GM21515 (cell line): Measurements from ENCODE around the gene ZNF425.
"Not testable (repeated sequence)": the region's sequence is repeated elsewhere in the genome, so short reads cannot be mapped to it uniquely, and the experiment has no call there.

Experiments used
- ATAC-seq: cut with Tn5 transposase; IDR thresholded peaks from one replicate; pipeline ENCODE4 v1.9.1; 2021; ENCODE audit not compliant: unreplicated experiment

The ZNF425 gene, protein sequence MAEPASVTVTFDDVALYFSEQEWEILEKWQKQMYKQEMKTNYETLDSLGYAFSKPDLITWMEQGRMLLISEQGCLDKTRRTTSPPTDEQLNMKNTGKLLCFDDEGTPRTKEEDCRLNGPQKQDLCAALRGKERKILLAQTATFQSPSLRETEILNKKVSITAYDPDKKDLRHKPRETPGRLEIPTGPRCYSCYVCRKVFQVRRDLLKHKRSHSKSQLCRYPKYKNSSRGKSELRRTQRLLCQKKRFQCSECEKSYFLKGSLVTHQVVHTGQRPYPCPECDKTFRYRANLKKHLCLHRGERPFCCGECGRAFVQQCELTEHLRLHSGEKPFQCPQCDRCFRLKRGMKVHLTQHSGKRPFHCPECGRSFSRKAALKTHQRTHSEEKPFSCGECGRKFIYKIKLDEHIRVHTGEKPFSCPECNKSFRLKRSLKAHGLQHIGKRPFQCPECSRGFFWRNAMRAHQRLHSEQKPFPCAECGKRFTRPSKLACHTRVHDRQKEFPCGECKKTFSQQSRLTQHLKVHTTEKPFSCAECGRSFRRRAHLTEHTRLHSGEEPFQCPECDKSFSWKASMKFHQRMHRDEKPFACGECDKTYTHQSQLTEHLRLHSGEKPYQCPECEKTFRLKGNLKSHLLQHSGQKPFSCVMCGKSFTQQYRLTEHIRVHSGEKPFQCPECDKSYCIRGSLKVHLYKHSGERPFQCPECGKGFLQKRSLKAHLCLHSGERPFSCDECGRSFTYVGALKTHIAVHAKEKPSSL

DNA sequence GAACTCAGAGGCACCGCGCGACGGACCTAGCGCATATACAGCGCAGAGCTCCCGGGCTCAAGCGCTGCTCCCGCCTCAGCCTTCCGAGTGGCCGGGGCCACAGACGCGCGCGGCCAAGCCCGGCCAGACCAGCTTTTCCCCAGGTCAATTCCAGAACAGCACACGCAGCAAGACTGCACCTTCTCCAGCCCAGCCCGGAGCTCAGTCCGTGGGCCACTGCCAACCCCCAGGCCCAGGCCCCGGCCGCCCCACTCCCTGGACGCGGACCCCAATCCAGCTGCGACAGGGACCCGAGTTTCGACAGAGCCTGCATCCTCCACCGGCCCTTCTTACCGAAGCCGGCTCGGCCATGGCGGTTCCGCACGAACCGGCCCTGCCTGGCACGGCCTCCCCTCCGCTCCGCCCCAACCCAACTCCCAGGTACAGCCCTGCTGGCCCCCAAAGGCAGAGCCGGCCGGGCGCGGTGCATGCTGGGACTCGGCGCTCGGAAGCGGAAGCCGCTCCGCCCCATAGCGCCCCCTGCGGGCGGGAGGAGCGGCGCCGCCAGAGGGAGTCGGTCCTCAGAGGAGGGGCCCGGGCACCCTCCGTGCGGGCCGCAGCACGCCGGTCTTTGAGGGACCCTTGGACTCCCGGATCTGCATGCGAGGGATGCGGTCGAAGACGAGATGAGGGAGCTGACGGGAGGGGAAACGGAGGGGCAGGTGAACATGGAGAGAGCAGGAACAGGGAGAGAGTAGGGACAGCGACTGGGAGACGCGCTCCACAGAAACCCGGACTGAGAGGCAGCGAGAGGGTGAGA, at the start of gene ZNF425:
TSS of gene ZNF425 (minus strand) at position 462 of the 799 bp plus-strand sequence. CDS start at position 351, 111 bp downstream.
- peak; percentile 82 for ATAC-seq

DNA sequence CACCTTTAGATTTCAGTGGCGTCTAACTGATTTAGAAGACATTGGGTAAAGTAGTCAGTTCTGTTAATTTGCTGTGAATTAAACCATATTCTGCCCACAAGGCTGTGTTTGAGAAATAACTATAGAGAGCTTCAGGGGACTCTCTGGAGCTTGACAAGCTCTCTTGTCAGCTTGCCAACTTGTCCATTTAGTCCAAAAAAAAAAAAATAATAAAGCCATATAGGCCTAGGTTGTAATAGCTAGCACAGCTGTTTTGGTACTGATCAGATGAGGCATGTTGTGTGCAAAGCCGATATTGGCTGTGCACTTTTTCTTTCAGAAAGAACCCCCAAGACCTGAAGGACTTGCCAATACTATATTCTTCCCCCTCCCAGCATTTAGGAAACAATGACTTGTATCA, 49.0 kb upstream of the ZNF425 start:
- ATAC-seq: no peak

DNA sequence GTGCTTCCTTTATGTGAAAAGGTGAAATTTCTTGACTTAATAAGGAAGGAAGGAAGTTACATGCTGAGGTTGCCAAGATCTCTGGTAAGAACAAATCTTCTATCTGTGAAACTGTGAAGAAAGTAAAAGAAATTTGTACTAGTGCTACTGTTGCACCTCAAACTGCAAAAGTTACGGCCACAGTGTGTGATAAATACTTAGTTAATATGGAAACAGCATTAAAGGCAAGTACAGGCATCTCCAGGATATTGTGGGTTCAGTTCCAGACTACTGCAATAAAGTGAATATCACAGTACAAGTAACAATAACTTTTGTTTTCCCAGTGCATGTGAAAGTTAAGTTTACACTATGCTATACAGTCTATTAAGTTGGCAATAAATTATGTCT, 46.4 kb upstream of the ZNF425 start:
- no peak for ATAC-seq

DNA sequence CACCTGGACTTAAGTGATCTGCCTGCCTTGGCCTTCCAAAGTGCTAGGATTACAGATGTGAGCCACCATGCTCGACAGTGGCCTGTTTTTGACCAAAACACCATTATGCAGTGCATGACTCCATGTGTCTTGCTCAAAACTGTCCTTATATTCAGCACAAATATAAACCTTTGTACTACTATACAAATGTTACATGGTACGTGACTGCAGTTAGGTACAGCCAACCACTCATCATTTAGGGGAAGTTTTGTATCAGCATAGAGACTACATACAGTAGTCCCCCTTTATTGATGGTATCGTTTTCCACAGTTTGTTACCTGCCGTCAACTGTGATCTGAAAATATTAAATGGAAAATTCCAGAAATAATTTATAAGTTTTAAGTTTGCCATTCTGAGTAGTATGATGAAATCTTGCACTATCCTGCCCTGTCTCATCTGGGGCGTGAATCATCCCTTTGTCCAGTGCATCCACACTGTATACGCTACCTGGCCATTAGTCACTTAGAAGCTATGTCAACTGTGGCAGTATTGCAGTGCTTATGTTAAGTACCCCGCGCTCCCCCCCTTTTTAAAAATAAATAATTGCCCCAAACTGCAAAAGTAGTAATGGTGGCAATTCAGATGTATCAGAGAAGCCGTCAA, 45.9 kb upstream of the ZNF425 start:
- no peak for ATAC-seq

DNA sequence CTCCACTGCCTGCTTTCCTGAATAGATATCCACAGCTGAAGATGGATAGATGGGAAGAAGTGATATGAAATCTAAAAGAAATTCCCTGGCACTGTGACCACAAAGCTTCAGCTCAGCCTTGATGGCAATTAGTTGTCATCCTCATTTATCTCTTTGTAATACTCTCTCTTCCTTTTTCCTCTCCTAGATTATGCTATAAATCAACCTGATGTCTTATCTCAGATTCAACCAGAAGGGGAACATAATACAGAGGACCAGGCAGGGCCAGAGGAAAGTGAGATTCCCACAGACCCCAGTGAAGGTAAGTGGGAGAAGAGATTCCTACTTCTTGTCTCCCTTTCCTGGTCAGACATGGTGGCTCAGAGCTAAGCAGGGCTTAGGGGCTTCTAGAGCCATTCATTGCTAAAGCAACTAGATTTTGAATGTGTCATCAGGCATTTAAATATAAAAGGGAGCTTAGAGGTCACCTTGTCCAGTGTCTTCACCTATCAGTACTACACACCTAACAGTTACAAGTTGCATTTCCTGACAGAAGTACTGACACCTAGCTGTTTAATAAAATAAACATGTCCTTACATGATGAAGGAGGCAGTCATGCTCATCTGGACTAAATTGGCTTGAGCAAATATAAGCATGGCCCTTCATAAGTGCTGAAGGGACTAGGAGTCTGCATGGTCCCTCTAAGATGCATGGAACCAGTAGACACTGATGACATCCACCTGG, 40.7 kb upstream of the ZNF425 start:
- no peak for ATAC-seq

DNA sequence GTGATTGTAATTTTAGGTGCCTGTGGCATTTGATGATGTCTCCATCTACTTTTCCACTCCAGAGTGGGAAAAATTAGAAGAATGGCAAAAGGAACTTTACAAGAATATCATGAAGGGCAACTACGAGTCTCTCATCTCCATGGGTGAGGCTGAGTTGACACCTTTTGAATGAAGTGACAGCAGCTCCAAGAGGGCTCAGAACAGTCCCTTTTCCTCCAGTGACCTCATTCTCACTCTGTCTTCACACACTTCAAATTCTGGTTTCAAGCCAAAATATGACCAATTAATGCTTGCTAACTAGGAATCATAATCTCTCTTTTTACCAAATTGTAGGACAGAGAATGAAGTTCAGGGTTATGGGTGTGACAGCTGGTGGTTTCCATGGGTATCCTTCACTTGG, 40.0 kb upstream of the ZNF425 start:
- no peak for ATAC-seq

DNA sequence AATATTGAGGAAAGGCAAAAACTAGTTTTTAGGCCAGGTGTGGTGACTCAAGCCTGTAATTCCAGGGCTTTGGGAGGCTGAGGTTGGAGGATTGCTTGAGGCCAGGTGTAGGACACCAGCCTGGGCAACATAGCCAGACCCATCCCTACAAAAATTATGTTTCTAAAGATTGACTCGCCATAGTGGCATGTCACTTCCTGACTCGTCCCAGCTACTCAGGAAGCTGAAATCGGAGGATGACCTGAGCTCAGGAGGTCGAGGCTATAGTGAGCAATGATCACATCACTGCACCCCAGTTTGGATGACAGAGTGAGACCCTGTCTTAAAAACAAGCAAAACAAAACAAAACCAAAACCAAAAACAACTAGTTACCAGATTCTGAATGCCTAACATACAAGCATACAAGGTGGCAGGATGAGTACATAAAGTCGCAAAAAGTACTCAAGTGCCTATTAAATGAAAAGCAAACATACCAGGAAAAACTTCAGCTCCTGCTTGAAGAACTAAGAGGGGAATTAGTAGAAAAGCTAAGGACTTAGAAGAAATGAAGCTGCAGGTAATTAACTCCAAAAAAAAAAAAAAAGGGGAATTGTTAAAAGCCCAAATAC, 35.2 kb upstream of the ZNF425 start:
- no peak for ATAC-seq

DNA sequence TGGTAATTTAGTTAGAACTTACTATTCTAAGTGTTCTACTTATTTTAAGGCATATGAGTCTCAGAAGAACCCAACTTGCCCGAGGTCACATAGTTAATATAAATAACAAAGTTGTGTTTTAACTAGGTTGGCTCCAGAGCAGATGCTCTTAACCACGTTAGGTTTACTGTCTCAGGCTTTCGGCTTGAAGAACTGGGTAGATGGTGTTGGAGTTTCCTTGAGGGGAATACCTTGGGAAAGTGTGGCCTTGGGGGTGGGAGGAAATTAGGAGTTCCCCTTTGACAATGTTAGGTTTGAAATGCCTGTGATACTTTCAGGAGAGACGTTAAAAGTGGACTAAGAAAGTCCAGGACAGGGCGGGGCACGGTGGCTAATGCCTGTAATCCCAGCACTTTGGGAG, 30.8 kb upstream of the ZNF425 start:
- no peak for ATAC-seq

DNA sequence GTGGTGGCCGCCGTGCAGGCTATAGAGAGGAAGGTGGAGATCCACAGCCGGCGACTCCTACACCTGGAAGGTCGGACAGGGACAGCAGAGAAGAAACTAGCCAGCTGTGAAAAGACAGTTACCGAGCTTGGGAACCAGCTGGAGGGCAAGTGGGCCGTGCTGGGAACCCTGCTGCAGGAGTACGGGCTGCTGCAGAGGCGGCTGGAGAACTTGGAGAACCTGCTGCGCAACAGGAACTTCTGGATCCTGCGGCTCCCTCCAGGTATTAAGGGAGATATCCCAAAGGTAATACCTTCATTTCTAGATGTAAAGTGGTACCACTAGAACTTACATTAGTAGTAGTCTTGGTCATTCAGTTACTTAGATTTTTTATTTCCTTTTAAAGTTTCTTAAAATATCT, 27.9 kb upstream of the ZNF425 start:
- no peak for ATAC-seq

DNA sequence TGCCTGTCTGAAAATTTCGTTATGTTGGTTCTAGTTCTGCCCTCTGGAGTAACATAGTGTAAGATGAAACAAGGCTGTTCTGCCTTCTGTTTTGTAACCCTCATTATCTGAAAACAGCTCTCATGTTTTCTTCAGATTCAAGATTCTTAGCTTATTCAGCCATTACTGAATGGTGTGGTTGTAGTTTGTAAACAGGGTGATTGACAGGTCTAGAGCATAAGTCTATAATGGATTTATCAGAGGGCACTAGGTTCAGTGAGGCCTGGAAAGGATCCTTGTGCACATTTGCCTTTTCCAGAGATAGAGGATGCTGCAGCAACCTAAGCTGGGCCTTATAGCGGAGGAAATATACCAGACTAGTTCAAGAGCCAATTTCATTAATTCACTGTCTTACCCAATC, 27.2 kb upstream of the ZNF425 start:
- ATAC-seq: no peak

DNA sequence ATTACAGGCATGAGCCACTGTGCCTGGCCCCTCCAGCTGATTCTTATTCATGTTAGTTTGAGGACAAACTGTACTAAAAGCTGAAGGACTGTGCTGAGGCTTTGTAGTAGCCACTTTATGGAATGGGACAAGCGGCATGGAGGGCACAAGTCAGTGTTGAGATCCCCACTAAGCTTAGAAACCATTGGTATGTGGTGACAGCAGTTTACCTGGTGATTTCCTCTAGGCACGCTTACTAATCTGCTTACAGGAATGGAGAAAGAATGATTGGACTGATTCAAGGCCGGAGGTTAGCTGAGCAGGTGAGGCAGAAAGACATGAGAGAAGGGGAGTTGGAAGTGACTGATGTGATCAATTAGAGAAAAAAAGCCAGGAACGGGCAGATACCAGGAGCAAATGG, 24.9 kb upstream of the ZNF425 start:
- ATAC-seq: no peak

DNA sequence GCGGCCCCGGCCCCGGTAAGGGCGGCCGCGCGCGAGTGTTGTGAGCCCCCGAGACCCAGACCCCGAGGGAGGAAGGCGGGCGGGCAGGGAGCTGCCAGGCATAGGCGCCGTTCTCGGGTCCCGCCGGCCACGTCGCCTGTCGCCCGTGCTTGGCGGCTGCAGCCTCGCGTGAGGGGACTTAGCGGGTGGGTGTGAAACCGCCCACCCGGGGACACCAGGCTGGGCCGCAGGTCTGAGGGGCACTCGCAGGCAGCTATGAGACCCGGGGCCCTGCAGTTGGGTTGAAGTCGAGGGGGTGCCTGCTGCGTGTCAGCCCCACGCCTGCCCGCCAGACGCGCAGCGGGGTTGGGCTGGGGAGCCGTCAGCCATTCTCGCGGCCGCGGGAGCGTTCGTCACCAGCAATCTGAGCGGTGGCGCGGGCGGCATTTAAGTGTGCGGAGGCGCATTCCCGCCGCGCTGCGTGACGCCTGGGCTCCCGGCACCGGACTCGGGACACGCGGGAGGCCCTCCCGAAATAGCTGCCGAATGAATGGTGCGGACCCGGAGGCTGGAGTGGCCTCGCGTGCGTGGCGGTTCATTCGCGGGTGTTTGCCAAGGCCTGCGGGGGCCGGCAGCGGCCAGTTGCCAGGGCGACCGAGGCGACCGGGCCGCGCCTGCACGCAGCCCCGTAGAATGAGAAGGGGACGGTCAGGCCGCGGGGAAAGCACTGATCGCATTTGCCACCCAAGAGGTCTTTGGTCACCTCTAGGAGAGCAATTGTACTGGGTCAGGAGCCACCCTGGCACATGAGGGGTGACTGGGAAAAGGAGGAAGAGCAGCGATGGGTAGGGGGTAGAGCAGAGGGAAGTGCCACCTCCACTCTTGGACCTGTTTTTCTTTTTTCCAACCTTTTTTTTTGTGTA, 21.9 kb upstream of the ZNF425 start:
- peak; percentile 32 for ATAC-seq

DNA sequence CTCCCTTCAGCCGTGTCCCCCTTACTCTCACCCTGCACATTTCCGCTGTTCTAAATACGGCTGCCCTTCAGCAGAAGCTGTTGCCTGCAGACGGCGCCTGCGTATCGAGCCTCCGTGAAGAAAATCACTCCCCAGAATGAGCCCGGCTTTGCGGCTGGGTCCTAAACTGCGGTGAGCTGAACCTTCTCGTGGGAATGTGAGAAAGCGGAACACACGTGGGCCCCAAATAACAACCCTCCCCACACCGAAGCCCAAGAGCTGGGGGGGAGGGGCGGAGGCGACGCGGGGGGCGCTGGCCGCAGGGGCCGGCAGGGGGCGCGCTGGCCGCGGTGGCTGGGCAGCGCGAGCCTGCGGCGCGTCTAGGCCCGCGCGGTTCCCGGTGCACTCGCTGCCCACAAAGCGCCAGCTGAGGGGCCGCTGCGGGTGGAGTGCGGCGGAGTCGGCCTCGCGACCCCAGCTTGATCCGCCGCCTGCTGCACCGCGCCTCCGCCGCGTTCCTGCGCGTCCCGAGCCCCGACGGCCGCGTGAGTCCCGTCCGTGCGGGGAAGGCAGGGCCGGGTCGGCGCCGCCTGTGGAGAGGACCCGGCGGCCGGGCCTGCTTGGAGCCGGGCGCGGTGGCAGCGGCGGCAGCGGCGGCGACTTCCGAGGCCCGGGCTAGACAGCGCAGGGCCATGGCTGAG, 21.1 kb upstream of the ZNF425 start, which contains the start of gene ZNF398:
TSS of gene ZNF398 (plus strand) at position 382 of the 680 bp plus-strand sequence. CDS start at position 672, 290 bp downstream.
- peak; percentile 74 for ATAC-seq

DNA sequence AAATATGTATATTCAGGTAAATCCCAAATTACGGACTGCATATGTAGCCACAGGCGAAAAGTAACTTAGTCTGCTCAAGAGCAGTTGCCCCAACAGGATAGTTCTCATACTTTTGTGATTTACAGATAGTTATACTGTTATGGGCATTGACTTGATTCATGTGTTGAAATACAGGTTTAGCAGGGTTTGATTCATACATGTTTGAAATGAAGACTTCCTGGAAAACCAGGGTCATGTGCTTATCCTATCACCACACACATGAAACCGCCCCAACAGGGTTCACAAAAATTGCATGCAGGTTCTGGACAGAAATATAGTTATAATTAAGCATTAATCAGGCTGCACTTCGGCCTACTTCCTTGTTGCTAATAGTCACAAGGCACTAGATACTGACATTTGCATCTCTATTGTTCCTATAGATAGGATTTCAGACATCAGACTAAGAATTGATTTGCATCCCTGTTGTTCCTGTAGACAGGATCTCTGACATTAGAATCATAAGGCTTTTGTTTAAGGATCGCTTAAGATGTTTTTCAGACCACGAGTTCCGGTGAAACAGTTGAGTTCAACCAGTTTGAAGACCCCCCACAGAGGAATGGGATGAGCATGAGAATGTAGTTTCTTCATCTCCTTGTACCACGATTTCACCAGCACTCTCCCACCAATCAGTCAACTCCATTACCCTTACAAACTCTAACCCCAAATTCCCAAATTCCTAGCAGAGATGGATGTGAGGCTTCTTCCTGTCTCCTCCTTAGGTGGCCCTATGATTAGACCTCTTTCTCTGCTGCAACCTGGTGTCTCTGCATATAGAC, 19.1 kb upstream of the ZNF425 start:
- no peak for ATAC-seq

DNA sequence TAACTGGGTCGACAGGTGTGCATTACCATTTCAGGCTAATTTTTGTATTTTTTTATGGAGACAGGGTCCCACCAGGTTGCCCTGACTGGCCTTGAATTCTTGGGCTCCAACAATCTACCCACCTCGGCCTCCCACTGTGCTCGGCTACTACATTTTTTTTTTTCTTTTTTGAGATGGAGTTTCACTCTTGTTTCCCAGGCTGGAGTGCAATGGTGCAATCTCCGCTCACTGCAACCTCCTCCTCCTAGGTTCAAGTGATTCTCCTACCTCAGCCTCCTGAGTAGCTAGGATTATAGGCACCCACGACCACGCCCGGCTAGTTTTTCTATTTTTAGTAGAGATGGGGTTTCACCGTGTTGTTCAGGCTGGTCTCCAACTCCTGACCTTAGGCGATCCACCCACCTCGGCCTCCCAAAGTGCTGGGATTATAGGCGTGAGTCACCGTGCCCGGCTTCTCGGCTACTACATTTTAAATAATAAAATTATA, 18.4 kb upstream of the ZNF425 start:
- not testable (repeated sequence) for ATAC-seq

DNA sequence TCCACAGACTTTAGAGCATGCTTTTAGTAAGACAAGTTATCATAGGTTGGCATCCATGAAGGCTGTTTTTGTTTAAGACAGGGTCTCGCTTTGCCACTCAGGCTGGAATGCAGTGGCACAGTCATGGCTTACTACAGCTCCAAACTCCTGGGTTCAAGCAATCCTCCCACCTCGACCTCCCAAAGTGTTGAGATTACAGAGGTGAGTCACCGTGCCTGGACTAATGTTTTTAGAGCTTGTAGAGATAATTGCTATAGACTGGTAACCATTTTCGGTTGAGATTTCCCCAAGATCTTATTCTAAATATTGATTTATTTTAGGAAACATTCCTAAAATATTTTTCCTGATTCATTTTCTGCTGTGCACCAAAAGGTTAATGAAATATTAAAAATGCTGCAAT, 15.8 kb upstream of the ZNF425 start:
- ATAC-seq: no peak

DNA sequence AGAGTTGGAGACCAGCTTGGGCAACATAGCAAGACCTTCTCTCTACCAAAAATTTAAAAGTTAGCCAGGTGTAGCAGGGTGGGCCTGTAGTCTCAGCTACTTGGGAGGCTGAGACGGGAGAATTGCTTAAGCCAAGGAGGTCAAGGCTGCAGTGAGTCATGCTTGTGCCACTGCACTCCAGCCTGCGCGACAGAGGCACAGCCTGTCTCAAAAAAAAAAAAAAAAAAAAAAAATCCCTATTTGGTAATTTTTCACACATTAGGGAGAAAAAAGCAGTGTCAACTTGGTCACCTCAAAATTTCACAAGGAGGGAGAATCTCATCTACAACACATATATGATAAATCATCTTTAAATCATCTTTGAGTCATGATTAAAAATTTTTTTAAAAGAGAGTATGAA, 14.7 kb upstream of the ZNF425 start:
- no peak for ATAC-seq
